Endothelial cell of umbilical vein (primary cell): ENCODE measurements around the gene TAGLN.
A peak's percentile ranks its signal among the peaks of the same experiment; 100 is the strongest.

Source experiments
- CTCF ChIP-seq, 2 donors: IDR thresholded peaks; 1 replicate in 1 of 2; 2 replicates in 1 of 2; pipeline ENCODE4 v1.5.1; 2011; ENCODE audit warnings: low read length in 2 of 2, mild to moderate bottlenecking in 2 of 2, moderate library complexity in 2 of 2, control low read depth in 1 of 2, inconsistent platforms in 1 of 2, low read depth in 1 of 2; ENCODE audit not compliant: insufficient read depth in 1 of 2; ENCODE audit errors: extremely low read depth in 1 of 2
- POLR2A ChIP-seq: IDR thresholded peaks from 2 replicates; pipeline ENCODE4 v1.6.1; 2012; ENCODE audit warnings: low read depth, mild to moderate bottlenecking, control low read depth, low read length
- POLR2AphosphoS5 ChIP-seq: IDR thresholded peaks from 2 replicates; pipeline ENCODE4 v1.6.1; 2012; ENCODE audit warnings: low read depth, mild to moderate bottlenecking, control low read depth, low read length, moderate library complexity; ENCODE audit not compliant: insufficient read depth

DNA sequence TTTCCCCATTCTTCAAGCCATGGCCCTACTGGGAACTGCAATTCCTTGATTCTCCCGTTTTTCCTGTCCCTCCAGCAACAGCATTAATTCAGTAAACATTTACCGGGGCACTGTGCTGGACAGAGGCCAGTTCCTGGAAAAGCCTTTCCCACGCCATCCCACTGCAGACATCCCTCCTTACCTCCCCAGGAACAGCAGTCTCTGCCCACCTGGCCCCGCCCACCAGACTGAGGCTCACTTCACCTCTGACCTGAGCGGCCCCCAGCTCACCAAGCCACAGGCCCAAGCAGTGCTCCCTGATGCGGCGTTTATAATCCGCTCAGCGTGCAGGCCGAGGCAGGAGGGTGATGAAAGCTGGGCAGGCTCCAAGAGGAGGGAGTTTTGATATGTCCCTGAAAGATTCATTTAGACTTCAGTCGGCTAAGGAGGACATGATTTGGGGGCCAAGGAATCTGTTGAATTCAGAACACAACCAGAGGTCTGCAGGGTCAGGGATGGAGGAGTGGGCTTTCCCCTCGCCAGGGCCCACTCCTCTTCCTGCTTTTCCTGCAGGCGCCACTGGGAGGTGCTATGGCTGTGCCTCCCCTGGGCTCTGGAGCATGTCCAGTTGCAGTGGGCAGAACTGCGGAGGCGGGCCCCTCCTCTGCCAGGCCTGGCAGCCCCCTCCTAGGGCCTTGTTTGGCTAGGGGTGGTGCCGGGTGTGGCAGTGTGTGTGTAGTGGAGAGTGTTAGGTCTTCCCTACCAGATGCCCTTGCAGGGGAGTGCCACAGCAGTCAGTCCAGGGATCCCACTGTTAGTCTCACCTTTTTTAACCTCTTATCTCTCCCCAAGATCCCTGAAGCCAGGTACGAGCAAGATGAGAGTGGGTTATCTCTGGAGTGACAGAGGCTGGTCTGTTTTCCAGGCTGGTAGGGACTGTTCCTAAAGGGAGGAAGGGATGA, 1.4 kb upstream of the TAGLN start:
- no peak for TF ChIP-seq POLR2AphosphoS5
- no peak for TF ChIP-seq POLR2A
- TF ChIP-seq CTCF (IDR thresholded peaks at IDR 0.05; ENCODE audit: extremely low read depth in 1 of 2, insufficient read depth in 1 of 2, low read depth in 1 of 2, low read length in 2 of 2): peak; percentile 36 to 41
